Measurements from ENCODE around the gene PCDH1. TPM values are rescaled to one million over a fixed set of nuclear protein-coding genes. Genes with fewer than 3 reads are reported as not detected.

The PCDH1 gene
- total RNA-seq, 1 experiment from 2014 or later, result 9.9 TPM

DNA sequence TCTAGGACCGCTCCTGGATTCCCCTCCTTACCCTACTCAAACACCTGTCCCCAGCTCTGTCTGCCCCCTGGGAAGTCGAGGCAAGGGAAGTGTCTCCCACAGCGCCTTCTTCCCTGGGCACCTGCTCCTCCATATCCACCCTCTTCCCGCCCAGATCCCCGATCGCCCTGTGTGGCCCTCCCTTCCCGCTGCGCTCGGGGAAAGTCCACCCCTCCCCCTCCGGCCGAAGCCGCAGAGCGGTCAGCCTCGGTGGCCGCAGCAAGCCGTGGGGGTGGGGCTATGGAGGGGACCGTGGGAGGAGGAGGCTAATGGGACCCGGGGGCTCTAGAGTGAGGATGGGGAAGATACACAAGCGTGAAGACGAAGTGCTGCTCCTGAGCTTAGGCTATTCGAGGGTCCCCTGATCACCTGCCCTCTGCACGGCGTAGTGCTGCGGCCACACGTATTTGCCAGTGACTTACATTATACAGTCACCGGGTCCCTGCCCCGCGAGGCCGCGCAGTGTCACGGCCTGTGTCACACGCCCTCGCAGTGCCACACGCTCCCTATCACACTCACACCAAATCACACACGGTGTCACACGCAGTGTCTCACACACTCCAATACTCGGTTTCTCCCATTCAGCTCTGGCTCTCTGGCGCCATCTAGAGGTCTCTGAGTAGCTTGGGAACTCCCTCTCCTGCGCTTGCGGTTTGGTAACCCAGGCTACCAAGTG is 658 bp upstream of the PCDH1 start:
- no peaks in the 10 kb centered on the region for H3K9me3 Mint-ChIP-seq (ENCODE audit: unreplicated experiment)
- no peaks in the 10 kb centered on the region for H3K36me3 Mint-ChIP-seq (ENCODE audit: insufficient read depth, unreplicated experiment)
- peaks cover 30% of the 10 kb centered on the region for H3K4me1 Mint-ChIP-seq (ENCODE audit: insufficient read depth, unreplicated experiment)
- peak; percentile 100 for DNase-seq (ENCODE audit: unreplicated experiment)
- H3K4me3 Mint-ChIP-seq (ENCODE audit: unreplicated experiment), result peak overlapping the region; percentile 80
- CTCF ChIA-PET, result interaction anchor here (0.5 to 20.1 kb wide), 82 partner anchors 9 to 1250 kb away, joined by 3 to 677 read pairs (median 5); partner anchors contain the start of genes ARAP3, DELE1, DIAPH1 and PCDH12
- peaks cover 55% of the 10 kb centered on the region for H3K27me3 Mint-ChIP-seq (ENCODE audit: insufficient read depth, unreplicated experiment)
- TF ChIP-seq, protein P1, sequence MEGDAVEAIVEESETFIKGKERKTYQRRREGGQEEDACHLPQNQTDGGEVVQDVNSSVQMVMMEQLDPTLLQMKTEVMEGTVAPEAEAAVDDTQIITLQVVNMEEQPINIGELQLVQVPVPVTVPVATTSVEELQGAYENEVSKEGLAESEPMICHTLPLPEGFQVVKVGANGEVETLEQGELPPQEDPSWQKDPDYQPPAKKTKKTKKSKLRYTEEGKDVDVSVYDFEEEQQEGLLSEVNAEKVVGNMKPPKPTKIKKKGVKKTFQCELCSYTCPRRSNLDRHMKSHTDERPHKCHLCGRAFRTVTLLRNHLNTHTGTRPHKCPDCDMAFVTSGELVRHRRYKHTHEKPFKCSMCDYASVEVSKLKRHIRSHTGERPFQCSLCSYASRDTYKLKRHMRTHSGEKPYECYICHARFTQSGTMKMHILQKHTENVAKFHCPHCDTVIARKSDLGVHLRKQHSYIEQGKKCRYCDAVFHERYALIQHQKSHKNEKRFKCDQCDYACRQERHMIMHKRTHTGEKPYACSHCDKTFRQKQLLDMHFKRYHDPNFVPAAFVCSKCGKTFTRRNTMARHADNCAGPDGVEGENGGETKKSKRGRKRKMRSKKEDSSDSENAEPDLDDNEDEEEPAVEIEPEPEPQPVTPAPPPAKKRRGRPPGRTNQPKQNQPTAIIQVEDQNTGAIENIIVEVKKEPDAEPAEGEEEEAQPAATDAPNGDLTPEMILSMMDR (IDR thresholded peaks at IDR 0.05; ENCODE audit: unreplicated experiment), result peak; percentile 99
- H3K27ac Mint-ChIP-seq (ENCODE audit: low read depth, unreplicated experiment), result no peak overlapping the region
- intact Hi-C loops (cut with micrococcal nuclease), result loop anchor here (1.0 to 2.0 kb wide), 7 partner anchors 30 to 286 kb away; no protein-coding TSS in a partner anchor
- BruUV-seq (replicated peaks), result no TSS peak
- POLR2A ChIA-PET, result interaction anchor here (0.6 to 7.0 kb wide), 16 partner anchors 11 to 242 kb away, joined by 3 to 68 read pairs (median 5); partner anchors contain the start of genes DELE1, HDAC3, RELL2 and RNF14

DNA sequence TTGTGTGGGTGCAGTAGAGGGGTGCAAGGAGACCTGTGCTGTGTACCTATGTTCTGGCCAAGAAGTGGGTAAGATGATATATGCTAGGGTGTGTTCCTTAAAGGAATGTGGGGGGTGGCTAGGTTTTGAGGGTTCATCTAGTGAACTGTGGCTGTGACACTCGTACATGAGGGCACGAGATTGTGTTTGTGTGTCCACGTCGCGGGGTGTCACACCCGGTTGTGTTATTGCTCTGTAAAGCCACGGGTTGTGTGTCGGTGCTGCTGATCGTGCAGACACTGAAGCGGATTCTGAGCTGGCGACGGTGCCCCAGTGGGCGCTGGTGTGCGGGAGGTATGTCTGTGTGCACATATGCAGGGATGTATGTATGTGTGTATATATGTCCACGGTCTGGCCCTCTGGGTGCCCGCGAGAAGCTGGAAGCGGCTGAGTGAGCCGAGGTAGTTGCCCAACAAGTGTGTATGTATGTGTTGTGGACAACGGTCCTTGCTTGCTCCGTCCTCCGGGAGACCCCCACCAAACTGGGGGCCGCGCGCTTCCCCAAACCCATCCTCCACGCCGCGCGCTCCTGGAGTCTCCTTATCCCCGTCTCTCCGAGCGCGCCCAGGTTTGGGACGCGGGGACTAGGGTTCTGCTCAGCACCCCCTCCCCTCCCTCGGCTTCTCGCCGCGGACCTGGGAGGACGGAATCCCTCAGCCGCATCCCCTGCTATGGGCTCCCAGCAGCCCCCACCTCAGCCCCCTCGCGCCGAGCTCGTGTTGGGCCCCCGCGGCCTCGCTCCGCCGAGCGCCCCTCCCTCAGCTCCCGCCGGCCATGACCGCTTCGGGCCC is 639 bp downstream of the PCDH1 start:
- ChIA-PET POLR2A (interaction anchor here (0.6 to 7.0 kb wide), 14 partner anchors 12 to 241 kb away, joined by 3 to 68 read pairs (median 6); partner anchors contain the start of genes DELE1, HDAC3, RELL2 and RNF14), CTCF (interaction anchor here (0.9 to 20.1 kb wide), 32 partner anchors 8 to 280 kb away, joined by 3 to 677 read pairs (median 16); partner anchors contain the start of genes ARAP3, DELE1, PCDH12 and RNF14)
- no peak overlapping the region for H3K27ac Mint-ChIP-seq (ENCODE audit: low read depth, unreplicated experiment)
- H3K36me3 Mint-ChIP-seq (ENCODE audit: insufficient read depth, unreplicated experiment), result no peaks in the 10 kb centered on the region
- intact Hi-C loops (cut with micrococcal nuclease), result loop anchor here (2.0 kb wide), 2 partner anchors 29 to 285 kb away; no protein-coding TSS in a partner anchor
- no peaks in the 10 kb centered on the region for H3K9me3 Mint-ChIP-seq (ENCODE audit: unreplicated experiment)
- peaks cover 42% of the 10 kb centered on the region for H3K27me3 Mint-ChIP-seq (ENCODE audit: insufficient read depth, unreplicated experiment)
- peaks cover 28% of the 10 kb centered on the region for H3K4me1 Mint-ChIP-seq (ENCODE audit: insufficient read depth, unreplicated experiment)
- BruUV-seq (replicated peaks), result TSS peak; percentile 58
- peak overlapping the region; percentile 80 for H3K4me3 Mint-ChIP-seq (ENCODE audit: unreplicated experiment)
- TF ChIP-seq, protein P1 (IDR thresholded peaks at IDR 0.05; ENCODE audit: unreplicated experiment), result no peak
- peak; percentile 47 for DNase-seq (ENCODE audit: unreplicated experiment)

DNA sequence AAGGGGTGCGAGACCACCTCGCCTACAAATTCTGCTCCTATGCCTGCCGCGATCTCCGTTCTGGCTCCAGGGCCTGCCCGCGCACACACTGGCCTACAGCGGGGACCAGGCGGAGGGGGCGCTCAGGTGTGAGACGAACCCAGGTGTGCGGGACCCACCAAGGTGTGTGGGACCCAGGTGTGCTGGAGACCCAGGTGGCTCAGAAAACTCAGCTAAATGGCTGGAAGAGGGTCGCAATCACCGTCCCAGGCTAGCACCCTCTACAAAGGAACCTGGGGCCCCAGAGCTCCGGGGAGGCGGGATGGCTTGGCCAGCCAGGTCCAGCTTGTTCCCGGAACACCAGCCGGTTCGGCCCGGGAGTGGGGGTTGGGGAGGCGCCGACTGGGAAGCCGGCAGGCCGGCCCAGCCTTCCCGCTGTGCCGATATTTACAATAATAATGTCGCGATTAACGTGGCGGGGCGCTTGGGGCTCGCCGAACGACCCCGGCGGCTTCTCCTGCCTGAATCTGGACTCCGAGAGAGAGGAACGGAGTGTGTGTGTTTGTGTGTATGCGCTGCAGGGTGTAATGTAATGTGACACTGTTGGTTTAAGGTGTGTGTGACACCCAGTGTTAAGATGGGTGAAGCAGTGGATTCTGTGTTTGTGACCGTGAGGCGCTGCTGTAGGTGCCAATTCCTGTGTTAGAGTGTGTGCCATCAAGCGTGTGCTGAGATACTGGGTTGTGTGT is 1.4 kb downstream of the PCDH1 start:
- TF ChIP-seq, protein P1 (IDR thresholded peaks at IDR 0.05; ENCODE audit: unreplicated experiment), result no peak
- peaks cover 34% of the 10 kb centered on the region for H3K27me3 Mint-ChIP-seq (ENCODE audit: insufficient read depth, unreplicated experiment)
- POLR2A ChIA-PET, result interaction anchor here (0.6 to 5.2 kb wide), 9 partner anchors 28 to 346 kb away, joined by 3 to 38 read pairs (median 3); partner anchors contain the start of gene RNF14
- CTCF ChIA-PET, result interaction anchor here (0.5 to 20.1 kb wide), 6 partner anchors 65 to 285 kb away, joined by 3 to 677 read pairs (median 38); partner anchors contain the start of gene PCDH12
- peaks cover 23% of the 10 kb centered on the region for H3K4me1 Mint-ChIP-seq (ENCODE audit: insufficient read depth, unreplicated experiment)
- no peak overlapping the region for H3K27ac Mint-ChIP-seq (ENCODE audit: low read depth, unreplicated experiment)
- no peak for DNase-seq (ENCODE audit: unreplicated experiment)
- H3K9me3 Mint-ChIP-seq (ENCODE audit: unreplicated experiment), result no peaks in the 10 kb centered on the region
- no peaks in the 10 kb centered on the region for H3K36me3 Mint-ChIP-seq (ENCODE audit: insufficient read depth, unreplicated experiment)
- H3K4me3 Mint-ChIP-seq (ENCODE audit: unreplicated experiment), result peak overlapping the region; percentile 80
- intact Hi-C loops (cut with micrococcal nuclease), result no loop called here
- no TSS peak for BruUV-seq (replicated peaks)

Data from MCF 10A (cell line).